Stimulated activated CD8-positive, alpha-beta memory T cell treated with anti-CD3 and anti-CD28 coated beads, Interleukin-7, amount 100 ng/mL, for 4 hours (primary cell): ENCODE results near the gene MN1.

Source experiments
- DNase-seq, 2 donors: peaks; one replicate each; pipeline ENCODE4 v3.0.0-alpha.2; 2020; ENCODE audit warnings: low read depth in 2 of 2

The MN1 gene

GRCh38 chr22:27740202-27740748 lies 61.3 kb downstream of the MN1 start:
- DNase-seq: no peak

DNA sequence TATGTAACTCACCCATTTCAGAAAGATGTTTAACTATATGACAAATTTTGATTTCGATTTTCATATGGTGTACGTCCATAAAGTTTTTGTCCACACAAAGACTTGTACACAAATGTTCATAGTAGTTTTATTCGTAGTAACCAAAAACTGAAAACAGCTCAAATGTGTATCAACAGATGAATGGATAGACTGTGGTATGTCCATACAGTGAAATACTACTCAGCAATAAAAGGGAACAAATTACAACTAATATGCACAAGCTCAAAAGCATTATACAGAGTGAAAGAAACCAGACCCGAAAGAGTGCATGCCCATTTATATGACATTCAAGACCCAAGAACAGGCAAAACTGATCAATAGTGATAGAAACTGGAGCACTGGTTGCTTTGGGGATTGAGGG lies 64.0 kb downstream of the MN1 start:
- no peak for DNase-seq

DNA sequence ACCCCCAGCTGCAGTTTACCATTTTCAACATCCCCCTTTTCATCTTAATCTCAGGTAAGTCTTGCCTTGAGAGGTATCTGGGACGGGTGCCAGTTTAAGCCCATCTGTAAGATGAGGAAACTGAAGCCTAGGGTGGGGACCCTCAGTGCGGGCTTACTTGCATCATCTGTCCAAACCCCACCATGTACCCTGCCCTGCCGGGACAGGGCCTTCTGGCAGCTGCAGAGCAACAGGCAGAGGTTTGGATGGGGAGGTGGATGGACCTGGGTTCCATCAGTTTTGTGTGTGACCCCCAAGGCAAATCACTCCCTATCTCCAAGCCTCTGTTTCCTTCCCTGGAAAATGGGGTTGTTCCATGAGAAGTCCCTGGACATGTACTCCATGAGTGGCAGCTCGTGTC lies 67.5 kb downstream of the MN1 start:
- no peak for DNase-seq

- DNase-seq: no peak
Observed at GRCh38 chr22:27732841-27733240, 68.7 kb downstream of the MN1 start.

GRCh38 chr22:27732391-27732790 lies 69.2 kb downstream of the MN1 start:
- DNase-seq: no peak

DNA sequence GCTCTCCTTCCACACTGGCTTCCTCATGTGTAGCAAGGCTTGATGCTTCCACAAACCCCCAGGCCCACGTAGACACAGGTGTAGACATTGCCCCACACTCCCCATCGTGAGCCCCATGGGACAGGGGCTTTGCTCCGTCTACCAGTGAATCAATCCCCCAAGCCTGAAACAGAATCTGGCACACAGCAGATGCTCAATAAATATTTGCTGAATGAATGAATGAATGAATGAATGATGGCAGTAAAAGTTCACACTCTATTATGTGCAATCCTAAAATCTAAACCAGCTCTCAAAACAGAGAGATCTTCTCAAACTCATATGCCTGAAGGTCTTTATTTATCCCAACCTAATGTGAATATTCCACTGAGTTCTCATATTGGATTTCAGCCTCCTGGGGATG lies 69.9 kb downstream of the MN1 start:
- no peak for DNase-seq

DNA sequence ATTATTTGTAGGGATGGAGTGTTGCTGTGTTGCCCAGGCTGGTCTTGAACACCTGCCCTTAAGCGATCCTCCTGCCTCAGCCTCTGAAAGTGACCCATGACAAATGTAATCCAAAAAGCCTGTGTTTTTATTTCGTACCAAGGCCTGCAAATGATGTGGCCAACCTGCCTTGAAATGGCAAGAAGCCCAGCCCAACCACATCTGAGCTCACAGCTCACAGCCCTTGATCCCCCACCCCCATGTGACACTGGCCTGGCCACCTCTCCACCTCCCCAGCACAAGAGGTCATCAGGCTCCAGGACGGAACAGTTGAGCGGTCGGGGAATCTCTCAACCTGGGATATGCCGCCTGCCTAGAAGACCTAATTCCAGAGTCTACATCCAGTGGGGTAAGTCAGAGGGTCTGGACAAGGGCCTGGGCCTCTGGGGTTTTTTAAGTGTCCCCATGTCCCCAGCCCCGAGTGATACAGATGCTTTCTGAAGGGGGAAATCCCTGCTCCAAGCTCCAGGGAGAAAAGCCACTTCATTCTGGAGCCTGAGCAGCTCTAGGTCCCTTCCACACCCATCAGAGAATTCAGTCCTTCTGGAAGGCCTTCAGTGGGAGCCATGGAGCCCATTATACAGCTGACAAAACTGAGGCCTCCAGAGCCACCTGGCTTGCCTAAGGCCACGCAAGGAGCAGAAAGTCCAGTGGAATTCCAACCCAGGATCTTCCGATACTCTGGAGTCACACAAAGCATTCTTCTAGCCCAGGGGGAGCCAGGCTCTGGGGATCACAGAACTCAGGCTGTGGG lies 70.7 kb downstream of the MN1 start:
- no peak for DNase-seq

- no peak for DNase-seq
Observed at GRCh38 chr22:27729246-27729645, 72.3 kb downstream of the MN1 start.

- DNase-seq: no peak
Observed at GRCh38 chr22:27727673-27728451, 73.7 kb downstream of the MN1 start.

- DNase-seq: no peak
Observed at GRCh38 chr22:27726686-27727449, 74.7 kb downstream of the MN1 start.

DNA sequence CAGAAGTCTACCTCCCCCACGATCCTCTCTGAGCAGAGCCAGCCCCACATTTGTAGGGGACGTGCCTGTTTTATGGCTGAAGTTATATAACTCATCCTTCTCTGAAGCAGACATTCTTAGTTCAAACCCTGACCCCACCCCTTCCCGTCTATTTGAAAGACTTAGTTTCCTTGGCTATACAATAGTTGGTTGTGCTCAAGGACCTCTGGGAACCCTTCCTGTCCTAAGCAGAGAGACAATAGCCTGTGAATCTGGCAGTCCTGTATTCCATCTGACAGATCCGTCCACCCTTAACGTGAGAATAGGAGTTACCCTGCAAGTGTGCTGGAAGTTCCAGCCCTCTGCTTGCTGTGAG lies 75.2 kb downstream of the MN1 start:
- DNase-seq: no peak

- no peak for DNase-seq
Observed at GRCh38 chr22:27725661-27726060, 75.9 kb downstream of the MN1 start.

GRCh38 chr22:27724709-27725108 lies 76.8 kb downstream of the MN1 start:
- no peak for DNase-seq

DNA sequence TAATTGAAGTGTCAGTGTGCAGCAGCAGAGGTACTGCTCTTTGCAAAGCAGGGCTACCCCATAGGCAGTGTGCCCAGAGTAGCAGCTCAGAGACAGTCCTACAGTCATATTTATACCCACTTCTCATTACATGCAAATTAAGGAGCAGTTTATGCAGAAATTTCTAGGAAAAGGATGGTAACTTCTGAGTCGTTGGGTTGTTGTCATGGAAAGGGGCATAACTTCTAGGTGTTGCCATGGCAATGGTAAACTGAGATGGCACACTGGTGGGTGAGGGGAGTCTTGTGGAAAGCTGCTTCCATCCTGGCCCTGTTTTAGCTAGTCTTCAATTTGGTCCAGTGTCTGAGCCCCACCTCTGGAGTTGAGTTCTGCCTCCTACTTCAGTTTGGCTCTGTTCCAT lies 77.4 kb downstream of the MN1 start:
- no peak for DNase-seq

DNA sequence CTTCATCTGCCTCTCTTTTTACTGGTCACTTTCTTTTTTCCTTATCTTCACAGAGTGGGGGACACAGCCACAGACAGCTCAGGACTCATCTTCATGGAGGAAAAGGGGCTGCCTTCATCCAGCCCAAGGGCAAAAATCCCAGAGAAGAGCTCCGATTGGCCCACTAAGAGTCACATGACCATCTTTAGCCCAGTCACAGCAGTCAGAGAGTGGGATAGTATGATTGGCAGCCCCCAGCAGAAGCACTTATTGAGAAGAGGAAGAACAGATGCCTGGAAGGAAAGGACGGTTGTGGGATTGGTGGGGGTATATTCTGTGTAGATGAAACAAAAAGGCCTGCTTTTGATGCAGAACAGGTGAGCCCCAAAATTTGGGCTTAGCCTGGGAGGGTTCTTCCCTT lies 77.8 kb downstream of the MN1 start:
- DNase-seq: no peak

DNA sequence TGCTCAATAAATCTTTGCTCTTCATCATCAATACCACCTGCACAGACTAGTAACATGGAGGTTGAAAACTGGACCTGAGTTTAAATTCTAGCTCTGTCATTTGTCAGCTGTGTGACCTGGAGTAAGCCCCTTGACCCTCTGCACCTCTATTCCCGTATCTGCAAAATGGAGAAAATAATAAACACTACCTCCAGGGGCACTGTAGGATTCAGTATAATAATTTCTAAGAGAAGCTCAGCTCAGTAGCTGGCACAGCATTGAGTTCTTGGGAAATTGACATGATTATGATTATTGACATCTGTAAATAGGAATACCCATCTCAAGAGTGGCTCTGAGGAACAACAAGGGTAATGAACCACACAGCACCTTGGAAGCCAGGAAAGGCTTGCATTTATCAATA lies 78.4 kb downstream of the MN1 start:
- DNase-seq: no peak

DNA sequence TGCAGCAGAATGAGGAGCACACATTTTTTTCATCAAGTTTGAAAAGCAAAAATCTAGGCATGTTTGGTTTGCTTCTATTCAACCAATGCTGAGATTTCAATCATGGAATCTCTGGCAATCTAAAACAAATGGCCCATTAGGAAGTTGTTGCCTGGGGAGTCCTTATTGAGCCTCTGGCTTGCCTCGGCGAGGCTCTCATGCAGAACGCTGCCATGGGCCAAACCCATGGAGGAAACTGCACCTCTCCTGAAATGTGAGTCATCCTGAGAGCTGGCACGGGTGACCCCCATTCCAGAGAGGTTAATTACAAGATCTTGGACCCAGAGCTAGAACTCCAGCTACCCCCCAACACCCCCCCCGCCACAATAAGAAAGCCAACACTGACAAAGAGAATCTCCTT lies 80.7 kb downstream of the MN1 start:
- no peak for DNase-seq

GRCh38 chr22:27719535-27720227 lies 81.9 kb downstream of the MN1 start:
- DNase-seq: no peak

- no peak for DNase-seq
Observed at GRCh38 chr22:27719036-27719347, 82.6 kb downstream of the MN1 start.

DNA sequence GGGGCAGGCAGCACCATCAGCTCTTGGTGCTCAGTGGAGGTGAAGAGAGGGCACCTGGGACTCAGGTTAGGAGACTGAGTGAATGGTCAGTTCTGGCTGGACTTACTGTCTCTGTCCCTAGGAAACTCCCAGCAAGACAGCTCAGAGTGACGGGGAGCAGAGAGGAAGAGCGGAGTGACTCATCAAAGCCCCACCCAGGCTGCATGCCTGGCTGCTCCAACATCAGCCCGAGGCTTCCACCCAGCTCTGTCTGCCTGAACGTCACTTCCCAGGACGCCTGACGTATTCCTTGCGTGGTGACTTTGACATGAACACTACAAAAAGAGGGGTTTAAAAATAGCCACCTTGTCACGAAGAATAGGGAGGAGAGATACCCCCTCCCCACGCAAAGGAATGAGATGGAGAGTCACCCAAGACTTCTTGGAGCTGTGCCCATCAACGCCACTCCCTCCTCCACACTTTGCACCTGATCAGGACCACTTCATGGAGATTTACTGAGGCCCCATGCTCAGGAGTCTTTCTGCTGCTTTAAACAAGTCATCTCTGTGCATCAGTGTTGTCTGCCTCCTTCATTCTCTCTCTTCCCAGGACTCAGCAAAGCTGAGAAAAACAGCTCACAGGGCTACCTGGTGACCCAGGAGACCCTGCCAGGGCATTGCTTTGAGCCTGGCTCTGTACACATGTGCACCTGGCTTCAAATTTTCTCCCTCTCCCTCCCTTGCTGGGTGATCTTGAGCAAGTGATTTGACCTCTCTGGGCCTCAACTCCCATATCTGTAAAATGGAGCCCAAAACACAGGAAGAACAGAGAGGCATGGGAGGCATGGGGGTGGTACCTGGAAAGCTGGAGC lies 83.1 kb downstream of the MN1 start:
- DNase-seq: no peak

DNA sequence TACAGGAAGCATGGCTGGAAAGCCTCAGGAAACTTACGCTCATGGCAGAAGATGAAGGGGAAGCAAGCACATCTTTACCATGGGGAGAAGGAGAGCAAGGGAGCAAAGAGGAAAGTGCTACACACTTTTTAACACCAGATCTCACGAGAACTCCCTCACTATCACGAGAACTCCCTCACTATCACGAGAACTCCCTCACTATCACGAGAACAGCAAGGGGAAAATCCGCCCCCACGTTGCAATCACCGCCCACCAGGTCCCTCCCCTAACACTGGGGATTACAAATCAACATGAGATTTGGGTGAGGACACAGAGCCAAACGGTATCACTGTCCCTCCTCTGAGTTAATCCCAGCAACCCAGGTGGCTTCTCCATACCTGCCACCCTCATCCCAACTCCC lies 84.5 kb downstream of the MN1 start:
- no peak for DNase-seq
